Fibroblast of pulmonary artery (primary cell): ENCODE measurements around the gene NT5DC3.
"Not testable (repeated sequence)": the region's sequence is repeated elsewhere in the genome, so short reads cannot be mapped to it uniquely, and the experiment has no call there.

Experiments used
- DNase-seq: peaks from one replicate; pipeline ENCODE4 v3.0.0-alpha.2; 2010; ENCODE audit warnings: low read depth
- H3K4me3 ChIP-seq: replicated peaks from 2 replicates; pipeline ENCODE4 v1.5.1; 2011; ENCODE audit warnings: low read depth, mild to moderate bottlenecking, control low read depth, low read length, moderate library complexity
- CTCF ChIP-seq: IDR thresholded peaks from 2 replicates; pipeline ENCODE4 v1.5.1; 2011; ENCODE audit warnings: mild to moderate bottlenecking, control low read depth, low read length, inconsistent platforms; ENCODE audit errors: missing control alignments

NT5DC3 gene

GRCh38 chr12:103839609-103840461 is 1.2 kb downstream of the NT5DC3 start:
- peak overlapping the region; percentile 75 for H3K4me3 ChIP-seq
- TF ChIP-seq CTCF = no peak
- DNase-seq = no peak

- no peak overlapping the region for H3K4me3 ChIP-seq
- no peak for TF ChIP-seq CTCF
- no peak for DNase-seq
These were observed 1.9 kb downstream of the NT5DC3 start for GRCh38 chr12:103839103-103839502.

GRCh38 chr12:103838254-103838914 is 2.6 kb downstream of the NT5DC3 start:
- DNase-seq = no peak
- TF ChIP-seq CTCF = no peak
- no peak overlapping the region for H3K4me3 ChIP-seq

- TF ChIP-seq CTCF = no peak
- no peak for DNase-seq
- no peak overlapping the region for H3K4me3 ChIP-seq
These were observed 4.7 kb downstream of the NT5DC3 start for GRCh38 chr12:103836345-103836744.

- H3K4me3 ChIP-seq, DNase-seq: not testable (repeated sequence)
These were observed 5.2 kb downstream of the NT5DC3 start for GRCh38 chr12:103835747-103836335.

- TF ChIP-seq CTCF = no peak
- H3K4me3 ChIP-seq = no peak overlapping the region
- DNase-seq = no peak
These were observed 6.1 kb downstream of the NT5DC3 start for GRCh38 chr12:103834942-103835341.

GRCh38 chr12:103833891-103834290 is 7.1 kb downstream of the NT5DC3 start:
- no peak for DNase-seq
- TF ChIP-seq CTCF = peak; percentile 17
- no peak overlapping the region for H3K4me3 ChIP-seq
